NT2/D1 (cell line): Measurements from ENCODE around the gene RABEP2.

Experiments used
- SUZ12 ChIP-seq: IDR thresholded peaks from 2 replicates; pipeline ENCODE4 v1.6.1; 2011; ENCODE audit not compliant: insufficient read length, insufficient read depth; ENCODE audit errors: extremely low read depth
- ZNF274 ChIP-seq: IDR thresholded peaks from 2 replicates; pipeline ENCODE4 v1.6.1; 2011; ENCODE audit warnings: mild to moderate bottlenecking, low read depth, low read length

GRCh38 chr16:28899882-28900590, 25.0 kb downstream of the RABEP2 start:
- no peak for TF ChIP-seq SUZ12
- TF ChIP-seq ZNF274 = no peak
